HG02885 (cell line): ENCODE measurements around the gene PRELID2.
A peak's percentile ranks its signal among the peaks of the same experiment; 100 is the strongest.
"Not testable (repeated sequence)": the region's sequence is repeated elsewhere in the genome, so short reads cannot be mapped to it uniquely, and the experiment has no call there.

Source experiments
- ATAC-seq: cut with Tn5 transposase; IDR thresholded peaks from one replicate; pipeline ENCODE4 v1.9.1; 2021; ENCODE audit warnings: mild to moderate bottlenecking; ENCODE audit not compliant: unreplicated experiment, poor library complexity

Gene PRELID2

DNA sequence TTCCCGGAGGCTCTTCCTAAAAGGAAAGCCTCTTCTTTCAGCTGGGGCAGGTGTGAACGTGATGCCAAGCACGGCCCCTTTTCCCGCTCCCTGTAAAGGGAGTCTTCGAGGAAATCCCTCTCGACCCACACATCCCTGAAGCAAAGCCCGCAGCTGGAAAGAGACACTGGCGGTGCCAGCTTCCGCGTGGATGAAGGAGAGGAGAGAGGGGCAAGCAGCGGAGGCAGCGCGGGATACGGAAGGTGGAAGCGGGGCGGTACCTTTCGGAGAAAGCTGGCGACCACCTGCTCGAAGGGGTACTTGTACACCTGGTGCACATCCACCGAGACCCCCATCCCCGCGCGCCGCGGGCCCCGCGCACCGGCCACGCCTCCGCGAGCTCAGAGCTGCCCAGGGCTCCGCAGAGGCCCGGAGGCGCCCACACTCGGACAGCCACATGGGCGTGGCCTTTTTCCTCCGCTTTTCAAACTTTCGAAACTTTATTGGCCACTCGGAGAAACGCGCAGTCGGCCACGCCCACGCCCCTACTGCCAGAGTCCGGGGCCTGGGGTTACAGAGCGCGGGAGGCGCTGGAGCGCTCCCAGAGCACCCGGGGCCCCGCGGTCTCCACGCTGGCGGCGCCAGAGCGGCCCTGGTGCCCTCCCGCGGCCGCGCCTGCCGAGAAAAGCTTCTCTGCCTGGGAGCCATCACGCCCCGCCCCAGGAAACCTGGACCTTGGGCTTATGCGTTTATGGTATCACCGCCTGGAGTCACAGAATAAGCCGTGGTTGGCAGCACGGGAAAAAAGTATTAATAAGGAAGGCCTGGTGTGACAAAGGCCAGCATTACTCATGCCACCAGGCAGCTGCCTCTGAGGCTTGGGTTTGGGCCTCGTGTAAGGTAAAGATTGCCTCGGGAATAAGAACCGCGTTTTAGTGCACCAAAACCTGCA lies at the start of gene PRELID2:
Gene PRELID2, minus strand, starts transcription at position 426 of the 931 bp plus-strand sequence. Its CDS starts 91 bp downstream, at position 335.
- peak; percentile 69 for ATAC-seq

DNA sequence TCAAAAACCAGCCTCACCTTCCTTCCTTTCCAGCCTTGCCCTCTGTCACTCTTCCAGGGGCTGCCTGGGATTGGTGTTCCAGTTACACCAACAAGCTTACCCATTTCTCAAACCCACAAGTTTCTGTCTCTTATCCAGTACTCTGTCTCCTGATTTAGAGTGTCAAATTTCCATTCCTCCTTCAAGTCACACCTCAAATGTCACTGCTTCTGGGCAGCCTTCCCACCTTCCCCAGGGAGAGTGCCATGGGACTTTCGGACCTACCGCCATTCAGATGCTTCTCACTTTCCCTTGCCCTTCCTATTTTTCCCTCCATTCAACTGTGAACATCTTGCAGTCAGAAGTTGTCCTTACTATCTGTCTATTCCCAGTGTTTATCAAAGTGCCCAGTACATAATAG lies 39.6 kb upstream of the PRELID2 start:
- no peak for ATAC-seq

DNA sequence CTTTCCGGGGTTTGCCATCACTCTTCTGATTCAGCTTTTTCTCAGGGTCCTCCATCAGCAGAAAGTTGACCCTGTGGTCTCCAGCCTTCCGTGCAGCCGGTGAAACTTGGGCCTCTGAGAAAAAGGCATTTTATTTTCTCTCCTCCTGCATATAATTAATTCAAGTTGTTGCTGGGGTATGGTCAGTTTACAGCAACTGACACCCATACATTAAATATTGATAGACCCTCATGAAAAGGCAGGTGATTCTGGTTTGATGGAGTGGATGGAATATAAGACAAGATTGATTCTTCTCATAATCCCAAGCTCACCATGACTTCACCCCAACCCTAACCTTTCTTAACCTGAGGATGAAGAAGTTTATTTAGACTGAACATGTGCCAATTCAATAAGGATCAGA lies 37.8 kb upstream of the PRELID2 start, which contains the start of gene GRXCR2:
Gene GRXCR2, minus strand, starts transcription at position 101 of the 400 bp plus-strand sequence. Its CDS starts 46 bp downstream, at position 55.
- no peak for ATAC-seq

DNA sequence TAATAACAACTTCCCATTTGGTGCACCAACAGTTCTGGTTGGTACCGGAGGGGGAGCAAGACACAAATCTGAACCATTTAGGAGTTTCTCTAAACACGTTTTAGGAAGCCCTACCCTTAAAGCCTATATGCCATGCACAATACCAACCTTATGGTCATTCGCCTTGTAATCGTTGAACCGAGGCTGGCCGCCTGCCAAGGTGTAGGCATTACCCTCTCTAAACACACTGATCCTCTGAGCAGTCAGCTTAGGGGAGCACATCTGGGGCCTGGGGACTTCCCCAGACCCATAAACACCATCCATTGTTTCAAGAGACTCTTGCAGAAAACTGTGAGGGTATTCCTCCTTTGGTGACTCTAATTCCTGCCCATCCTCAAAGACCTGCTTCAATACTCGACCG lies 37.3 kb upstream of the PRELID2 start:
- no peak for ATAC-seq

DNA sequence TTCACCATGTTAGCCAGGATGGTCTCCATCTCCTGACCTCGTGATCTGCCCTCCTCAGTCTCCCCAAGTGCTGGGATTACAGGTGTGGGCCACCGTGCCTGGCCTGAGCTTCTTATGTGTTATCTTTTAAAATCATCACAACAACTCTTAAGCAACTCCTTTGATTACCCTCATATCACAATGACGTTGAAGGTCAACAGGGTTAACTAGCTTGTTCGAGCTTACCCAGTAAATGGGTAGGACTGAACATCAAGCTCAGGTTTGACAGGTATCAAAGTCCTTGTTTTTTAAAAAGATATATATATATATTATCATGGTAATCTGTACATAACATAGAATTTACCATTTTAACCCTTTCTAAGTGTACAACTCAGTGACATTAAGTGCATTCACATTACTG lies 34.6 kb upstream of the PRELID2 start:
- no peak for ATAC-seq

DNA sequence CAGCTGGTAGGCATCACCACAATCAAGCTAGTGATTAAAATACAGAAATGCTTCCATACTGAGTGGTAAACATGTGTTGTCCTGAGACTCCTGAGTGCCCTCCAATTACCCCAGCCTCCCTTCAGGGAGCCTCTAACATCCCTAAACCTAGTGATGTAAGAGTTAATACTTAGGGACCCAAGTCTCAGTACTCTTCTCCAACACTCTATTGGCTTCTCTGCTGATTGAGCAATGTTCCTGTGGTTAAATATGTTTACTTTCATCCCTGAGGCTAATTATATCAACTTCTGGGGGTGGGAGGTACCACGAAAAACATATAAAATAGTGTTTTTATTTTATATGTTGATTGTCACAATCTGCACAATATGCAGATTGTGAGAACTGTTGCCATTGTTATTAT lies 32.7 kb upstream of the PRELID2 start:
- ATAC-seq, result no peak

DNA sequence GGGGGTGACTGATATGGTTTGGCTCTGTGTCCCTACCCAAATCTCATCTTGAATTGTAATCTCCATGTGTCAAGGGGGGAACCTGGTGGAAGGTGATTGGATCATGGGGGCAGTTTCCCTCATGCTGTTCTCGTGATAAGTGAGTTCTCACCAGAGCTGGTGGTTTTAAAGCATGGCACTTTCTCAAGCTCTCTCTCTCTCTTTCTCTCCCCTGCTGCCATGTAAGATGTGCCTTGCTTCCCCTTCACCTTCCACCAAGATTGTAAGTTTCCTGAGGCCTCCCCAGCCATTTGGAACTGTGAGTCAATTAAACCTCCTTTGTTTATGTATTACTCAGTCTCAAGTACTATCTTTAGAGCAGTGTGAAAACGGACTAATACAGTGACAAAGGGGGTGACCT lies 29.3 kb upstream of the PRELID2 start:
- not testable (repeated sequence) for ATAC-seq

DNA sequence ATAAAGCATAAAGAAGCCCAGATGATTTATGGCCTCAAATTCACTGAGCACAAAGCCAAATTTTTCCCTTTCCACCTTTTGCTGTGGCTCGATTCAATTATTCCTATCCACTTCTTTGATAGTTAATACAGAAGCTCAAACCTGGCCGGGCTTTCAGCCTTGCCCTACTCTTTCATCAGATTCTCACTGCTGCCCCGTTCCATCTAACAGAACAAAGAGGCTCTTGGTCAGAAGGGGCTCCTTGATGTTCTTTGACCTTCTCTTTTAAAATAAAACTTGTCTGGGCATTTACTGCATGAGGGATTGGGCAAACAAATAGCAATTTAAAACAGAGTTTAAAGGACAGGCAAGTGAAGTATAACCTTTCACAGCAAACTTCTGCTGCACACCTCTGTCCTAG lies 27.9 kb upstream of the PRELID2 start:
- ATAC-seq, result no peak

DNA sequence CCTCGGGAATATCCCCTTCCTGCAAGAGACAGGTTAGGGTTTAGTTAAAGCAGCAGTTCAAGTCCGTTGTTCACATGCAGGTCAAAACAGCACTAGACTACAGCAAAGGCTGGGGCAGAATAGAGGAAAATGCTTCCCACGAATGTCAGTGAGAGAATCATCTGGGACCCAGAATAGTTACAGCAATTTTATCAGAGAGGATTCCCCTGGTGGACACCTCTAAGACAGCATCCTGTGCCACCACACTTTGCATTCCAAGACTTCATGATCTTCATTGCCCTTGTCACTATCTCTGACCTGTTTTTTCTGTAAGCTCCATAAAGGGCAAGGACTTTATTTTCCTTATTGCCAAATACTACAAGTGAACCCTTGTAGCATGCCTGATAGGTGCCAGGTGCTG lies 24.8 kb upstream of the PRELID2 start:
- no peak for ATAC-seq

DNA sequence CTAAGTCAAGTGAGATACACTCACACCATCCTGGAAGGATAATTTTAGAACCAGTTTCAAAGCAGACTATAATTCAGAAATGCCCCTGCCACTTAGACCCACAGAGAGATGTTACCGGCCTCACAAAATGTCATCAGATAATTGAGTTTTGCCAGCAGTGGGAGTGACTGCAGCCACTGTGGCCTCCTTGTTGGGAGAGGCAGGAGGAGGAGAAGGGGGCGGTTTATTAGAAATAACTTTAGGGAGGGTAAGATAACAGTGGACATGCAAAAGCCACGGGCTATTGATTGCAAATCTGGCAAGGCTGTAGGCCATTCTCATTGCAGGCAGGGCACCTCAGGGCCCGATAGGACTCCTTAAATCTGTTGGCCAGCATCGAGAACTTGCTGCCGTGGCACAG lies 24.3 kb upstream of the PRELID2 start:
- ATAC-seq, result no peak

DNA sequence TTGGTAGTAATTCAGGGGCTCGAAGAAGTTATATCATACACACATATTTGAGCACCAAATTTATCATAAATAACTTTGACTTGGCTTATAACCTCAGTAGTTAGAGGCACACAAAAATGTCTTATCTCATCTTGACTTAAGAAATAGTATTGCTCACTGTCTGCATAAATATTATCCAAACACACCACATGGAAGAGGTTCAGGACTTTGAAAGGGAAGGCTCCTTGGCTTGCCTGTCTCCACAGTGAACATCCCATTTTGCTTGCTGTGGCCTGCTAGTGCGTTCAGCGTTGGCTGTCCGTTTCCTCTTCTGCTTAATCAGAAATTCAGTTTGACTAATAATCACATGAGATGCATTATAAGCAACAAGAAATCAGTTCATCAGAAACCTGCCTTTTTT lies 23.8 kb upstream of the PRELID2 start:
- ATAC-seq, result no peak

DNA sequence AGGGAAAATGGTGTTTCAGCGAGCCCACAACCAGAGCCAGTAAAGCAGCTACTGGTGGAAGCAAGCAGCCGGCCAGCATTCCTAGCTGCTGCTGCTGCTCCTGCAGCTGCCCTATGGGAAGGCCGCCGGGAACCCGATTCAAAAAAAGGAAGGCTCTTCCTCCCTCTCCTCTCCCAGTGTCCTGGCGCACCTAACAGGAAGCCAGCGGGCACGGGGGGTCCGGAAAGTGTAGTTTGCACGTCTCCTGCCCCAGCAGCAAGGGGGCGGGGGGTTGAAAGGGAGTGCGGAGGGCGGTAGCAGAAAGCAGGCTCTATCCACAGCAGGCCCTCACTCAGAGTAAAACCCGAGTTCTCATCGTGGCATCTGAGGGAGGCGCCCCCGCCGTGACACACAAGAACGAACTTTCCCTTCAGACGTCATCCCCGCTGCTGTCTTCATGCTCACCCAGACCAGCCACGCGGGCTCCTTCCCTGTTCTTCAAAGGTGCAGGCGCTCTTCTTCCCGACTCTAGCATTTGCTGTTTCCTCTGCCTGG lies 21.2 kb upstream of the PRELID2 start:
- peak; percentile 51 for ATAC-seq

DNA sequence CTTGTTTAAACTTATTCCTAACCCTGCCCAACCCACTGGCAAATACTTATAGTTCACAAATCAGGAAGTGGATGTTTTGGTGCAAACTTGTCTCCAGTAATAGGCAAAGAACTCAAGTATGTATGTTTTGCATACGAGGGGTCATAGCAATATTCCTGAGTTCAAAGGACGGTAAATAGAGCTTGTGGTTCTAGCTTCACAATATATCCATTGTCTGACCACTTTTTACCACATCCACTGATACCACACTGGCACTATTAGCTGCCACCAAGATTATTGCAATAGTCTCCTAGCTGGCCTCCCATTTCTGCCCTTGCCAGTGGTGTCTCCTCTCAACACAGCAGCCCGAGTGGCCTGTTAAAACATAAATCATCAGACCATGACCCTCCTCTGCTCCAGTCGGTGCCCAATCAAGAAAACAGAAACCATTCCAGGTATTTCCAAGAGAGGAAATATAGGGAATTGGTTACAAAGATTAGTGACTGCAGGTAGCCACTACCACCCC lies 20.7 kb upstream of the PRELID2 start:
- ATAC-seq, result no peak

DNA sequence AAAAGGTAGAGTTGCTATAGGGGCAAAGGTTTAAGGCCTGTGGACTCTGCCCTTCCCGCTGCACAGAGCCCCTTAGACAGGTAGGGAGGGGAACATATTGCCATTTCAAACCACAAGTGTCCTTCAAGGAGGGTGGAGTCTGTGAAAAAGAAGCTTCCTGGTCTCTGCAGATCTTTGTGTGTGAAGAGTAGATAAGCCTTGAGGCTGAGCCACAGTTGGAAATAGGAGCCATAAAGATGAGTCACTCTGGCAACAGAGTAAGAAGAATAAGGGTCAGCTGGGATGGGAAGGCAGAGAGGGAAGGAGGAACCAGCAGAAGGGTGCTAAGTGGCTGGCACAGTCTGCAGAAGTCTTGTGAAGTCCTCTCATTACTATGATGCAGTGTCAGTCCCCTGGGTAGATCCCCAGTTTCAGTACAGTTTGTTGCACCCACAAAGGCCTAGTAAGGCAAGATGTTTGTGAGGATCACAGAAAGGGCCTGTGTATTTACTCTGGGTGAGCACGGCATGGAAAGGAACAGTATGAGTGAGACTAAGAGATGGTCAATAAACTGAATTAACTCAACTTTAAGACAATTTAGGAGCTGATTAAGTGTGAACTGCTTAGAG lies 19.6 kb upstream of the PRELID2 start:
- ATAC-seq, result no peak

DNA sequence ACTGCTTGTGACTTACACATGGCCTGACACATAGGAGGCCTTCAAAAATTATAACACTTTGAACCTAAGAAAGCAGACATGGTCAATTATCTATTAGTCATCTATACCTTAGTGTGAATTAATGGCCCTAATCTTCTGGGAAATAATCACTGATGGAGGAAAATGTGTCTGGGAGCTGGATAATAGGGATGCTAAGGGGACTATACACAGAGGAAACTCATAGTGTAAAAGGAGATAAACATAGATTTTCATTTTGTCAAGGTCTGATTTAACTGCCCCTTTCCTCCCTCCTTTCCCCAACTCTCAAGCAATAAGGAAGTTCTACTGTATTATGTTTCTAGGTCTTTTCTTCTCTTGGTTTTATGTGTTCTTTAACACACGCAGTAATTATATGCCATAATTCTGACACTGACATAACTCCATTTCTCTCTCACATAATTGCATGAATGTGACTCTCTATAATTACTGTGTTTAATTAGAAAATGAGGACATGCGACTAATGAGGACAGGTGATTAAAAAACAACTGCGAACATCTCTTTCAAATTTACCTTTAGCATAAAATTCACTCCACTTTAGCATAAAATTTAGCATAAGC lies 18.7 kb upstream of the PRELID2 start:
- ATAC-seq, result no peak

DNA sequence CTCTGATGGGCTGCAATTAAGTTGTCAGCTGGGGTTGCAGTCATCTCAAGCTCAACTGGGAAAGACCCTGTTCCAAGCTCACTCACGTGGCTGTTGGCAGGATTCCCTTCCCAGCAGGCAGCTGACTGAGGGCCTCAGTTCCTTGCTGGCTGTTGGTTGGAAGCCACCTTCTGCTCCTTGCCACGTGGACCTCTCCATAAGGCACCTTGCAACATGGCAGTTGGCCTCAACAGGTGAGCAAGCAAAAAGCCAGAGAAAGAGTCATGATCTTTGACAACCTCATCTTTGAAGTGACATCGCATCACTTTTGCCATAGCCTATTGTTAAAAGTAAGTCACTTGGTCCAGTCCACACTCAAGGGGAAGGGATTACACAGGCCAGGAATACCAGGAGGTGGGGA lies 17.8 kb upstream of the PRELID2 start:
- no peak for ATAC-seq

DNA sequence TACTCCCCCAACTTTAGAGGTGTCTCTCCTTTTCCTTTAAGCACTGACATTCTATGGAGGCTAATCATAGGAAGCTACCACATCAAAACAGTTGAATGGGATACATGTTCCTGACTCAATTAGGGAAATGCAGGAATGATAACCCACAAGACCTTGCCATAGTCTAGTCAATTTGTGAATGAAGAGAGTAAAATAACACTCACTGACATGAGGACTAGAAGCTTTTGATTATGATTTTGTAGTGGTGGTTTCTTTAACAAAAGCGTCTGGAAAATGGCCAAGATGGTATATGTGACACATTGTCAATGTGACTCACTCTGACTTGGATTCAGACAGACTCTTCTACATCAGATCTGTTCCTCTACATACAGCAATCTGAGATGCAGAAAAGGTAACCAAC lies 13.7 kb upstream of the PRELID2 start:
- no peak for ATAC-seq

DNA sequence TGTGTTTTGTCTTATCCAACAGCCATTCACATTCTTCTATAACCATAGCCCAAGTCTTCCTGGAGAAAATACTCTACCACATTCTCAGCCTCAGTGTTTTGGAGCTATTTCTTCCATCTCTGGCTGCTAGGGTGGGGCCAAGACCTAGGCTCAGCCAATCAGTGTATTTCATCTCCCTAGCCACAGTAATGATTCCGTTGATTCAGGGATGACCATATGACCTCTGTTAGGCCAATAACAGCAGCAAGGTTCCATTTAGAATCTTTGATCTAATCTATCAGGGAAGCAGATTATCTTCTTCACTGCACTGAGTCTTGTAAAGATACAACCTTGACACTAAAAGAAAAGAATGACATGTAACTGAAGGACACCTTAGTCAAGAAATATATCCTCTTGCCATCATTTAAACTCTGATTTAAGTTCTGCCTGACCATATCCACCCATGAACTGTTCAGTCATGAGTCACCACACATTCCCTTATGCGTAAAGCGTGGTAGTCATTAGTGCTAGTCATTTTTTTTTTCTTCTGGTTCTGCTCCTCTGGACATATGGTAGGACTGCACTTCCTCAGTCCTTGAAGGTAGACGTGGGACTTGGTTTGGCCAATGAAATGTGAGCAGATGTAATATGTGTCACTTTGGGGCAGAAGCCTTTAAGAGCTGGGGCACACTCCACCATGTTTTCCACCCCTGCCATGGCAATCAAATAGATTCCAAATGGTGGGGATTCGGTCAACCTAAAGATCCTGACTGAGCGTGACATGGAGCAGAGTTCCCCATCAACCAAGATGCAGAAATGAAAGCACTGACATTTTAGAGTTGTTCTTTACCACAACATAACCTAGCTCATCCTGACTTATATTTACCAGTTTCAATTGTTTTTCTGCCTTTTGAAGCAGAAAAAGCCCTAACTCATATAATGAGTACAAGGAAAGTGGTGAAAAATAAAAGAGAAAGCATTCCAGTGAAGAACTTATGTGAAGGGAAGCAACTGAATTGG lies 12.7 kb upstream of the PRELID2 start:
- no peak for ATAC-seq

DNA sequence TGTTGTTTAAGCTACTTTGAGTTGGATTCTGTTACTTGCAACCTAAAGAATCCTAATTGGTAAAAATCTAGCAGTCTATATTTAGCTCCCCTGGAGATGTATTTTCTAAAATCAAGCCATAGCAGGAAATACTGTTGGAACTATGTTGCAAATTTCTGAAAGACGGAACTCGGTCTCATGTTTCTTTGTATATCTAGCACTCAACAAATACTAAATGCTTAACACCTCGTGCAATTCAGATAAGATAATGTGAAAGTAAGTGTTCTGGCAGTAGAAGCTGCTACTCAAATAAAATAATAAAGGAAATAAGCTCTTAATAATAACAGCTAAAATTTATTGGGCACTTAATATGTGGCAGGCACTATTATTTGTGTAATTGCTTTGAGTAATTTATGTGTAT lies 10.9 kb upstream of the PRELID2 start:
- no peak for ATAC-seq

DNA sequence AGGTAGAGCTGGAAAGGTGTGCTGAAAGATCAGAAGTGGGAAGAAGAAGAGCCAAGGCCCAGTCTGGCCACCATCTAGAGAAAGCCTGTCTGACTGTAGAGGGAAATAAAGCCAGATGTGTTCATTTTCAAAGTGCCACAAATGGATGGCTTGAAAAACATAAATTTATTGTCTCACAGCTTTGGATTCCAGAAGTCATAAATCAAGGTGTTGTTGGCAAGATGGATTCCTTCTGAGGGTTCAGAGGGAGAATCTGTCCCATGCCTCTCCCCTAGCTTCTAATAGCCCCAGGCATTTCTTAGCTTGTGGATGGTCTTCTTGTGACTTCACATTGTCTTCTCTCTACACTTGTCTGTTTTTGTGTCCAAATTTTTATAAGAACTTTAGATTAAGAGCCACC lies 6.2 kb upstream of the PRELID2 start:
- ATAC-seq, result no peak
